Stimulated activated naive CD4-positive, alpha-beta T cell treated with Interleukin-2 at 50 U/mL for 16 hours (primary cell): ENCODE measurements around the gene TBC1D22A.
"Not testable (repeated sequence)": the region's sequence is repeated elsewhere in the genome, so short reads cannot be mapped to it uniquely, and the experiment has no call there.

Experiments
- DNase-seq: peaks from one replicate; lab custom pipeline; 2025; lab: John Stamatoyannopoulos, UW

Gene TBC1D22A

GRCh38 chr22:47156352-47157092, 394.1 kb downstream of the TBC1D22A start:
- no peak for DNase-seq

GRCh38 chr22:47157093-47157420, 394.6 kb downstream of the TBC1D22A start:
- DNase-seq, result no peak

GRCh38 chr22:47157486-47158270, 395.2 kb downstream of the TBC1D22A start:
- no peak for DNase-seq

- no peak for DNase-seq
These were observed 396.0 kb downstream of the TBC1D22A start for GRCh38 chr22:47158457-47158856.

- DNase-seq, result no peak
These were observed 397.1 kb downstream of the TBC1D22A start for GRCh38 chr22:47159592-47159991.

- DNase-seq, result no peak
These were observed 397.7 kb downstream of the TBC1D22A start for GRCh38 chr22:47160141-47160541.

- no peak for DNase-seq
These were observed 398.5 kb downstream of the TBC1D22A start for GRCh38 chr22:47160781-47161520.

- DNase-seq, result no peak
These were observed 399.2 kb downstream of the TBC1D22A start for GRCh38 chr22:47161631-47162030.

- DNase-seq, result no peak
These were observed 400.4 kb downstream of the TBC1D22A start for GRCh38 chr22:47162865-47163264.

GRCh38 chr22:47163481-47163855, 401.0 kb downstream of the TBC1D22A start:
- DNase-seq, result no peak

GRCh38 chr22:47163856-47164513, 401.5 kb downstream of the TBC1D22A start:
- DNase-seq, result no peak

GRCh38 chr22:47164514-47165337, 402.3 kb downstream of the TBC1D22A start:
- DNase-seq, result no peak

GRCh38 chr22:47165338-47166032, 403.0 kb downstream of the TBC1D22A start:
- DNase-seq, result no peak

GRCh38 chr22:47166033-47166404, 403.6 kb downstream of the TBC1D22A start:
- DNase-seq, result no peak

GRCh38 chr22:47166446-47167016, 404.1 kb downstream of the TBC1D22A start:
- DNase-seq, result no peak

- no peak for DNase-seq
These were observed 404.6 kb downstream of the TBC1D22A start for GRCh38 chr22:47167056-47167455.

- not testable (repeated sequence) for DNase-seq
These were observed 405.5 kb downstream of the TBC1D22A start for GRCh38 chr22:47167921-47168320.

GRCh38 chr22:47168441-47168840, 406.0 kb downstream of the TBC1D22A start:
- no peak for DNase-seq

GRCh38 chr22:47168900-47169800, 406.7 kb downstream of the TBC1D22A start:
- no peak for DNase-seq

- DNase-seq, result no peak
These were observed 407.3 kb downstream of the TBC1D22A start for GRCh38 chr22:47169801-47170140.
